ENCODE measurements around the gene RASD1. TPM values are rescaled to one million over a fixed set of nuclear protein-coding genes. Genes with fewer than 3 reads are reported as not detected.

Gene RASD1, protein sequence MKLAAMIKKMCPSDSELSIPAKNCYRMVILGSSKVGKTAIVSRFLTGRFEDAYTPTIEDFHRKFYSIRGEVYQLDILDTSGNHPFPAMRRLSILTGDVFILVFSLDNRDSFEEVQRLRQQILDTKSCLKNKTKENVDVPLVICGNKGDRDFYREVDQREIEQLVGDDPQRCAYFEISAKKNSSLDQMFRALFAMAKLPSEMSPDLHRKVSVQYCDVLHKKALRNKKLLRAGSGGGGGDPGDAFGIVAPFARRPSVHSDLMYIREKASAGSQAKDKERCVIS
- under 1 TPM; 0.39 to 0.58 TPM for total RNA-seq

GRCh38 chr17:17496189-17497064 is at the start of gene RASD1:
Gene RASD1 (minus strand): TSS chr17:17496395. CDS start chr17:17496181, 214 bp downstream.
- CTCF ChIA-PET: interaction anchor here (0.5 to 3.9 kb wide), 51 partner anchors 9 to 542 kb away, joined by 3 to 81 read pairs (median 4); partner anchors contain the start of genes ATPAF2, GID4, PEMT and SREBF1
- H3K4me3 Mint-ChIP-seq: peak within 1 kb of the TSS; percentile 69
- H3K27me3 Mint-ChIP-seq (ENCODE audit: low read depth): peaks cover 19% of the 10 kb centered on the region
- peak; percentile 87 for ATAC-seq
- H3K9me3 Mint-ChIP-seq (ENCODE audit: insufficient read depth): no peaks in the 10 kb centered on the region
- DNase-seq: peak; percentile 84
- H3K27ac Mint-ChIP-seq: no peak within 1 kb of the TSS
- peaks cover 18% of the 10 kb centered on the region for H3K4me1 Mint-ChIP-seq (ENCODE audit: low read depth)
- POLR2A ChIA-PET: interaction anchor here (1.3 kb wide), 1 partner anchor 146 kb away, joined by 4 read pairs; no protein-coding TSS in a partner anchor
- peaks cover 19% of the 10 kb centered on the region for H3K36me3 Mint-ChIP-seq (ENCODE audit: low read depth)

GRCh38 chr17:17545984-17546383 is 49.8 kb upstream of the RASD1 start:
- Mint-ChIP-seq H3K27ac (no peak overlapping the region), H3K4me1 (ENCODE audit: low read depth) (no peaks in the 10 kb centered on the region), H3K27me3 (ENCODE audit: low read depth) (no peaks in the 10 kb centered on the region), H3K9me3 (ENCODE audit: insufficient read depth) (no peaks in the 10 kb centered on the region), H3K4me3 (no peak overlapping the region), H3K36me3 (ENCODE audit: low read depth) (no peaks in the 10 kb centered on the region)
- POLR2A ChIA-PET: no interaction called here
- DNase-seq: no peak
- CTCF ChIA-PET: no interaction called here
- no peak for ATAC-seq

DNA sequence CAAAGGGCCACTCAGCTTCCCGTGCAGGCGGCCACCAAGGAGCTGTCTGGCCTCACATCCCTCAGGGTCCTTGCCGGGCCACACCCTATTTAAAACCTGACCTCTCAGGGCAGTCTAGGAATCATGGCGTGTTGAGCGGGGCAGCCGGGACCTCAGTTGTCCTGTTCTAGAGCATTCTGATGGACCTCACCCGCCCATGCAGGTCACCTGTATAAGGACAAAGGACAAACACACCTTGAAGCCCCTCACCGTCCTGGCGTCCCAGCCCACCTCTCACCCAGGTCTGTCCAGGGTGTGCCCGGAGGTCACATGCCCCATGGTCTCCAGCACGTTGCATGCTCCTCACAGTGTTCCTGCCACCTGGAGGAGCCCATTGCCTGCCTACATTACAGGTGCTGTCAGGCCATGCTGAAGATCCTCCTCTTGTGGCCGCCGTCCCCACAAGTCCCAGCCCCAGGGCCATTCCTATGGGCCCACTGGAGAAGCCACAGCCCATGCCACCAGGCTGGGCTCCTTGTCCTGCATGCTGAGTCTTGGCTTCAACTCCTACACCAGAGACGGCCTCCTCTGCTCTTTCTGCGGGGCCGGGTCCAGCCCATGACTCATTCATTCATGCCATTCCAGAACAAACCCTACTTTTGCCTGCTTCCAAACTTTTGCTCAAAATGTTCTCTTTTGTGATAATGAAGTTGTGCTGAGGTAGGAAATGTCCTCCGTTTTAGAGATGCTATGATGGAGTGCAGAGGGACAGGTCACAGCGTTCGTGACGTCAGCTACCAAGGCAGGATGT is 49.0 kb upstream of the RASD1 start:
- Mint-ChIP-seq H3K4me3 (no peak overlapping the region), H3K27me3 (ENCODE audit: low read depth) (no peaks in the 10 kb centered on the region), H3K27ac (no peak overlapping the region), H3K36me3 (ENCODE audit: low read depth) (no peaks in the 10 kb centered on the region), H3K4me1 (ENCODE audit: low read depth) (no peaks in the 10 kb centered on the region), H3K9me3 (ENCODE audit: insufficient read depth) (no peaks in the 10 kb centered on the region)
- no peak for ATAC-seq
- CTCF ChIA-PET: no interaction called here
- POLR2A ChIA-PET: no interaction called here
- DNase-seq: no peak

GRCh38 chr17:17542906-17543635 is 46.9 kb upstream of the RASD1 start:
- ATAC-seq (no peak), DNase-seq (no peak)
- ChIA-PET CTCF (interaction anchor here (2.2 kb wide), 1 partner anchor 25 kb away, joined by 5 read pairs; no protein-coding TSS in a partner anchor), POLR2A (no interaction called here)
- H3K27me3 Mint-ChIP-seq (ENCODE audit: low read depth): no peaks in the 10 kb centered on the region
- H3K4me1 Mint-ChIP-seq (ENCODE audit: low read depth): no peaks in the 10 kb centered on the region
- no peaks in the 10 kb centered on the region for H3K36me3 Mint-ChIP-seq (ENCODE audit: low read depth)
- H3K4me3 Mint-ChIP-seq: no peak overlapping the region
- H3K27ac Mint-ChIP-seq: no peak overlapping the region
- H3K9me3 Mint-ChIP-seq (ENCODE audit: insufficient read depth): no peaks in the 10 kb centered on the region

DNA sequence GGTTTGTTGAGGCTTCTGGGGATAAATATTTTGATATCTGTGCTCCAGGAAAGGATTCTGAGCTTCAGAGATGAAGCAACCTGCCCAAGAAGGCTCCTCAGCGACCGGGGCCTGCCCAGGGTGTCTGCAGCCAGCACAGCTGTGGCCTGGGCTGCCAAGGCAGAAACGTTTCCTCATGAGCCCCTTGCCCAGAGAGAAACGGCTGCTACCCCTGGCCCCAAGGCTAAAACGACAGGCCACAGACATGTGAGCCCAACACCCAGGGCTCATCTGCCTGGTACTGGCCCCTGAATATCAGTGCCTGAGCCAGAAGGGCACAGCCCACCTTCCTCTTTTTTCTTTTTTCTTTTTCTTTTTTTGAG is 45.4 kb upstream of the RASD1 start:
- no peaks in the 10 kb centered on the region for H3K36me3 Mint-ChIP-seq (ENCODE audit: low read depth)
- H3K4me1 Mint-ChIP-seq (ENCODE audit: low read depth): no peaks in the 10 kb centered on the region
- H3K4me3 Mint-ChIP-seq: no peak overlapping the region
- no peaks in the 10 kb centered on the region for H3K9me3 Mint-ChIP-seq (ENCODE audit: insufficient read depth)
- CTCF ChIA-PET: no interaction called here
- POLR2A ChIA-PET: no interaction called here
- no peak overlapping the region for H3K27ac Mint-ChIP-seq
- no peaks in the 10 kb centered on the region for H3K27me3 Mint-ChIP-seq (ENCODE audit: low read depth)
- no peak for ATAC-seq
- no peak for DNase-seq

- no peak overlapping the region for H3K4me3 Mint-ChIP-seq
- ATAC-seq (no peak), DNase-seq (no peak)
- POLR2A ChIA-PET: no interaction called here
- no peak overlapping the region for H3K27ac Mint-ChIP-seq
- no peaks in the 10 kb centered on the region for H3K27me3 Mint-ChIP-seq (ENCODE audit: low read depth)
- no peaks in the 10 kb centered on the region for H3K4me1 Mint-ChIP-seq (ENCODE audit: low read depth)
- H3K9me3 Mint-ChIP-seq (ENCODE audit: insufficient read depth): no peaks in the 10 kb centered on the region
- CTCF ChIA-PET: no interaction called here
- no peaks in the 10 kb centered on the region for H3K36me3 Mint-ChIP-seq (ENCODE audit: low read depth)
Observed at GRCh38 chr17:17540935-17541639, 44.9 kb upstream of the RASD1 start.

GRCh38 chr17:17540278-17540906 is 44.2 kb upstream of the RASD1 start:
- Mint-ChIP-seq H3K27ac (no peak overlapping the region), H3K36me3 (ENCODE audit: low read depth) (no peaks in the 10 kb centered on the region), H3K4me3 (no peak overlapping the region), H3K27me3 (ENCODE audit: low read depth) (no peaks in the 10 kb centered on the region), H3K9me3 (ENCODE audit: insufficient read depth) (no peaks in the 10 kb centered on the region), H3K4me1 (ENCODE audit: low read depth) (no peaks in the 10 kb centered on the region)
- DNase-seq (no peak), ATAC-seq (peak; percentile 16)
- POLR2A ChIA-PET: no interaction called here
- CTCF ChIA-PET: no interaction called here

DNA sequence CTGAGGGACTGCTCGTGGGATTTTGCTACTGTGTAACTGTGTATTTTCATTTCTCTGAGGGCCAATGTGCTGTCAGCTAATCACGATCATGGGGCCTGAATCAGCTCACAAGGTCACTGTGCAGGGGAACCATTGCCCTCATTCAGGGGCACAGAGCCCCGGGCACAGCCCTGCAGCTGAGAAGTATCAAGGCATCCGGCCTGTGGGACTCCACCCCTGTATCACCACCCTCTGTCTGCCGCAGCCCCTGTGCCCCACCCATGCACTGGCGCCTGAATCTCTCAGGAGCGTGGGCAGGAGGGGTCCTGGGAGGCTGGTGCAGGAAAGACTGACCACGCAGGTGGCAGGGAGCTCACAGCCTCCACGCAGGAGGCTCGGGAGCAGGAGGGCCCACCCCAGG is 43.4 kb upstream of the RASD1 start:
- H3K4me3 Mint-ChIP-seq: no peak overlapping the region
- POLR2A ChIA-PET: no interaction called here
- no peak overlapping the region for H3K27ac Mint-ChIP-seq
- CTCF ChIA-PET: no interaction called here
- no peaks in the 10 kb centered on the region for H3K9me3 Mint-ChIP-seq (ENCODE audit: insufficient read depth)
- no peak for ATAC-seq
- H3K4me1 Mint-ChIP-seq (ENCODE audit: low read depth): no peaks in the 10 kb centered on the region
- DNase-seq: no peak
- H3K36me3 Mint-ChIP-seq (ENCODE audit: low read depth): no peaks in the 10 kb centered on the region
- H3K27me3 Mint-ChIP-seq (ENCODE audit: low read depth): no peaks in the 10 kb centered on the region

DNA sequence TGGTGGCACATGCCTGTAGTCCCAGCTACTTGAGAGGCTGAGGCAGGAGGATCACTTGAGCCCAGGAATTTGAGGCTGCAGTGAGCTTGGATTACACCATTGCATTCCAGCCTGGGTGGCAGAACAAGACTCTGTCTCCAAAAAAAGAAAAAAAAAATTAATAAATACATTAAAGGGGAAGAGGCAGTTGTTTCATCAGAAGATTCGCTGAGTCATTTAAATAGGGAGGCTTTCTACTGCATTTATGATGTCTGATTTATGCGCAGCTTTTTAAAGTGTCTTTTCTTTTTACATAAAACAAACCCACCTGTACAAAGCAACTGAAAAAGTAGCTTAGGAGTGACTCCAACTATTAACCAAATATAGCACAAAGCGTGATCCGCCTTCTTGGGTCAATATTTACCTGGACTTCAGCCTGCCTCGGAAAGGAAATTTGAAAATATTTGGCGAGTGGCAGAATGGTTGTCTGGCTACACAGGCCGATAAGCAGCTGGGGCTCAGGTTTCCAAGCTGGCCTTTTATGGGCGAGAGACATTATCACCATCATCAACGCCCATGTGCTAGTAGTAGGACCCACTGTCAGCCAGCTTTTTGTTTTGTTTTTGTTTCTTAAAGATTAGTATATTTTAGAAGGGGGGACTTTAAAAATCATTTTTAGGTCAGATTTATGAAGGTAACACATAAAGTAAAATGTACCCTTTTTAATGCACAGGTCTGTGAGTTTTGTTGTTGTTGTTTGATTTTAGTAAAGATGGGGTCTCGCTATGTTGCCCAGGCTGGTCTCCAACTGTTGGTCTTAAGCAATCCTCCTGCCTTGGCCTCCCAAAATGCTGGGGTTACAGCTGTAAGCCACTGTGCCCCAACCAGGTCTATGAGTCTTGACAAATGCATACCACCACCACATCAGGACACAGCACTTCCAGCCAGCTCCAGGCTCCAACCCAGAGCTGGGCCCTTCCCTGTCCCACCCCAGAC is 42.5 kb upstream of the RASD1 start:
- CTCF ChIA-PET: interaction anchor here (1.1 to 1.3 kb wide), 2 partner anchors 30 to 183 kb away, joined by 3 to 5 read pairs; no protein-coding TSS in a partner anchor
- no peak overlapping the region for H3K4me3 Mint-ChIP-seq
- no peaks in the 10 kb centered on the region for H3K4me1 Mint-ChIP-seq (ENCODE audit: low read depth)
- DNase-seq (no peak), ATAC-seq (no peak)
- POLR2A ChIA-PET: no interaction called here
- no peaks in the 10 kb centered on the region for H3K36me3 Mint-ChIP-seq (ENCODE audit: low read depth)
- no peak overlapping the region for H3K27ac Mint-ChIP-seq
- H3K27me3 Mint-ChIP-seq (ENCODE audit: low read depth): no peaks in the 10 kb centered on the region
- H3K9me3 Mint-ChIP-seq (ENCODE audit: insufficient read depth): no peaks in the 10 kb centered on the region

Measured in activated CD8-positive, alpha-beta T cell treated with anti-CD3 and anti-CD28 coated beads, Interleukin-2, amount 10 ng/mL, durations not matched to agents 7 days and 5 days (primary cell).